Activated CD4-positive, alpha-beta T cell treated with anti-CD3 and anti-CD28 coated beads, Interleukin-2, amount 50 U/mL, for 1 hour (primary cell): Measurements from ENCODE around the gene GSTP1.
"Not testable (repeated sequence)": the region's sequence is repeated elsewhere in the genome, so short reads cannot be mapped to it uniquely, and the experiment has no call there.

Experiments used
- DNase-seq: peaks from one replicate; pipeline ENCODE4 v3.0.0-alpha.2; 2020

The GSTP1 gene

DNA sequence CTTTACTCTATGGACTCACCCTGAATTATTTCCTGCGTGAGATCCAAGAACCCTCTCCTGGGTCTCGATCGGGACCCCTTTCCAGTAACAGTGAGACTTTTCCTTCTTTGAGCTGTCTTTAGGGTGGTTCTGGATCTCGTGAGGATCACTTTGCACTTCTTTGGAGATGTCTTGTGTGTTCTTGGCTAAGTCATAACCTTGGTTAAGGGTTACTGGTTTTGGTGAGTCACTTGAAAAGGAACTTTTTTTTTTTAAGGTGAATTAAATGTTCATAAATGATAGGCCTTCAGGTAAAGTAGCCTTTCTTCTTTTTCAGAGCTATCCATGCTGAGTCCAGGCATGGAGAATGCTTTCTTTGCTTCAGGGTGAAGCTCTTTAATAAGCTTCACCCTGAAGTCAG lies 19.4 kb upstream of the GSTP1 start:
- no peak for DNase-seq

DNA sequence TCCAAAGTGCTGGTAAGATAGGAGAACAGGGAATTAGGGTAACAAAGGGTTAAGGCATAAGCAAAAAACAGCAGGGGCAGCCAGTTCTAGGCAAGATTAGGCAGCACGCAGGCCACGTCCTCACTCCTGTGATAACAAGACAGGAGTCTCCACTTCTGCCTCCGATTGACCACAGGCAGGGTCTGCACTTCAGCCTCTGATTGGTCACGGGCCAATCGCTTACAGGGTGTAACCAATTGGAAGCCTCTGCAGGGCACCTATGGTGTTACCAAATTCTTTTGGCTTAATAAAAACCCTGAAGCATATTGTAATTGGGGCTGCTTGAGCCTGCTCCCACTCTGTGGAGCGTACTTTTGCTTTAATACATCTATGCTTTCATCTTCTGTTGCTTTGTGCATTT lies 12.2 kb upstream of the GSTP1 start:
- DNase-seq = no peak

DNA sequence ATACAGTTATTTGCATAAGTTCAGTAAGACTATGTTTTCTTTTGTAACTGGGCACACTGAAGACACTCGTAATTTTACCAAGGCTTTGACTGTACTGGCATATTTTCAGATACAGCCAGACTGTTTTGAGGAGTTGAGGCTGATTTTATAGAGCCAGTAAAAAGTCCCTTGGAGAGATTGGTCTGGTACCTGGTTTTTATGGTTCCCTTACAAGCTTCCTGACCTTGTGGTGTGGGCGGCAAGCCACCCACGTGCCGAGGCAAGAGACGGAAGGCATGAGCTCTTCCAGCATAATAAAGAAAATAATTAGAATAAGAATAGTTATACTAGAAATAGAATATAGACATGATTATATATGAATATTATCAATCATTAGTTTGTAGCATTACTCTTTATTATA lies 11.3 kb upstream of the GSTP1 start:
- DNase-seq = no peak

DNA sequence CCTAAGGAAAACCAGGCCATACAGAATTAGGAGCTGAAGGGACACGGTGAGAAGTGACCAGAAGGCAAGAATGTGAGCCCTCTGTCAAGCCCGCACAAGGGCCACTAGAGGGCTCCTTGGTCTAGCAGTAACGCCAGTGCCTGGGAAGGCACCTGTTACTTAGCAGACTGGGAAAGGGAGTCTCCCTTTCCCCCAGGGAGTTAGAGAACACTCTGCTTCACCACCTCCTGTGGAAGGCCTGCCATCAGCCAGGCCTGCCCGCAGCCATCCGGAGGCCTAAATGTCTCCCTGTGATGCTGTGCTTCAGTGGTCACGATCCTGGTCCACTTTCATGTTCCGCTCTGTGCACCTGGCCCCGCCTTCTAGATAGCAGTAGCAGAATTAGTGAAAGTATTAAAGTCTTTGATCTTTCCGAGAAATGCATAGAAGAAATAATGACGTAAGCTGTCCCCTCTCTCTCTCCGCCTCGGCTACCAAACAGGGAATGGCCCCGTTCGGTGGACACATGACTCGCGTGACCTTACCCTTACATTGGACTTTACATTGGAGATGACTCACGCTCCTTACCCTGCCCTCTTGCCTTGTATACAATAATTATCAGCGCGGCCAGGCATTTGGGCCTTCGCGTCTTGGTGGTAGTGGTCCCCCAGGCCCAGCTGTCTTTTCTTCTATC lies 10.7 kb upstream of the GSTP1 start:
- DNase-seq = no peak

DNA sequence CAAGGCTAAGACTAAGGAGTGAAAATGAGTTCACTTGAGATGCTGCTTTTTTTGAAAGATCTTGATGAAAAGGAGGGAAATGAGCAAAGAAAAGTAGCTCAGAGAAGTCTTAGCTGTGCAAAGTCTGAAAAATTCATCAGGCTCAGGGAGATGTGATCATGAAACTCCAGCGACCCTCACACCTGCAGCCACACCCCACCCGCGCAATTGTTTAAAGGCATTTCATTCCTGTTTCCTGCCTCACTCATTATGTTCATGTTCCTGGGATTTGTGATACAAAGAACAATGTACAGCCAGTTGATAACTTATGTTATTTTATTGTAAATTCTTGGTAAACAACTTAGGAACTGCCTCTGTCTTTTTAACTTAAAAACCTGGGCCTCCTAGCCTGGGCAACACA lies 8.7 kb upstream of the GSTP1 start:
- DNase-seq = no peak

DNA sequence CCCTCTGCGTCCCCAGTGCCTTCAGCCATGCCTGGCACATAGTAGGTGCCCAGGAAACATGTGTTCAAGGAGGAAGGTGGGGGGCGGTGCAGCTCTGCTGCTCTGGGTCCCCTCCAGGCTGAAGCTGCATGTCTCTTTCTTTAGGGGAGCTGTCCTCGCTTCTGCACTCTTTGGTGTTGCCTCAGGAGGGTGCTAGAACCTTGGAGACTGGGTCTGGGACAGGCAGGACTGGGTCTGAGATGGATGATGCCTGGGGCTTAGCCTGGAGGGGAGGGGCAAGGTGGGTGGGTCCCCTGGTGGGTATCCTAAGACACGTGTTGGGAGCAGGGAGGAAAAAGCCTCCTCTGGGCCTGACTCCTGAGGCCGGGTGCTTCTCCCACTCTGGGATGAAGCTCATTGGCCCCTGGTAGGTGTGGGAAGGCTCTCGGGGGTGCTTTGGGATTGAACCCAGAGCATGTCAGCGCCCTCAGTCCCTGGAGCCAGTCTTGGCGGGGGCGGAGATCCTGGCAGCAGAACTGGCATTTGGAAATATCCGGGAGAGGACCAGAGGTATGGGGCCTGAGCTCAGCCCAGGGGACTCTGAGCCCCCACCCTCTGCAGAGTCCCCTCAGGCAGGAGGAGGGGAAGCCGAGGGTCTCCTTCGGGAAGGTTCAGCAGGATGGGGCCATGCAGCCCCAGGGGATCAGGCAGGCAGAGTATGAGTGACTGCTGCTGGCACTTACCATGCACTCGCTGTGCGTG lies 6.7 kb upstream of the GSTP1 start:
- DNase-seq = no peak

DNA sequence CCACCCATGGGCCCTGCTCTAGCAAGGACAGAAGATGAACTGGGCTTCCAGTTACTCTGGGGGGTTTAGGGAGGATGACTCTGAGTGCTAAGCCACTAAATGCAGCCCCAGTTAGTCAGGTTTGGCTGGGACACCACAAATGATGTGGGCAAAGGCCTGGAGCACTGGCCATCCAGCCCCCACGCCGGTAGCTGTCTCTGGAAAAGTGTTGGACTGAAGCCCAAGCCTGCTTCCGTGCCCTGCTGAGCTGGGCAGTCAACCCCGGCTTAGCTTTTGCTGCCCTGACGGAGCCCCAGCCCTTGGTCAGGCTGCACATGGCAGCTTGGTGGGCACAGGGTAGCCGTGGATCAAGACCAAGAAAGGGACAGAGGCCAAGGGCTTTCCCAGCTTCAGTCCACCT lies 5.7 kb upstream of the GSTP1 start:
- no peak for DNase-seq

DNA sequence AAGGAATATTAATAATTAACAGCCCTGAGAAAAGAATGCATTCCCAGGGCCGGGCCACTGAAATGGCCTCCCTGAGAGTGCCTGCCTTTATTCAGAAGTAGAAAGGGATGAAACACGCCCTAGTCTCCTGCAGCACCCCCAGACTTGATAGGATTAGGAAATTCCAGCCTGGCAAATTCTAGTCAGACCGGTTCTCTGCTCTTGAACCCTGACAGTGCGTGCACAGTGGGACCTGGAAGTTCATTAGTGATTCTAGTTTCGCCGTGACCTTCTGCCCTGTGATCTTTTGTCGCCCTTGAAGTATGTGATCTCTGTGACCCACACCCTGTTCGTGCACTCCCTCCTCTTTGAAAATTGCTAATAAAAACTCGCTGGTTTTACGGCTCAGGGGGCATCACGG lies 2.1 kb upstream of the GSTP1 start:
- no peak for DNase-seq

DNA sequence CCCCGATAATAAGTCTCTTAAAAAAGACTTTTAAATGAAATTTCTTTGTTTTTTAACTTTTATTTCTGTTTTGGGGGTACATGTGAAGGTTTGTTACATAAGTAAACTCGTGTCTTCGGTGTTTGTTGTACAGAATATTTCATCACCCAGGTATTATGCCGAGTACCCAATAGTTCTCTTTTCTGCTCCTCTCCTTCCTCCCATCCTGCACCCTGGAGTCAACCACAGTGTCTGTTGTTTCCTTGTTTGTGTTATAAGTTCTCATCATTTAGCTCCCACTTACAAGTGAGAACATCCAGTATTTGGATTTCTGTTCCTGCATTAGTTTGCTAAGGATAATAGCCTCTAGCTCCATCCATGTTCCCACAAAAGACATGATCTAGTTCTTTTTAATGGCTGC lies 1.6 kb upstream of the GSTP1 start:
- no peak for DNase-seq

DNA sequence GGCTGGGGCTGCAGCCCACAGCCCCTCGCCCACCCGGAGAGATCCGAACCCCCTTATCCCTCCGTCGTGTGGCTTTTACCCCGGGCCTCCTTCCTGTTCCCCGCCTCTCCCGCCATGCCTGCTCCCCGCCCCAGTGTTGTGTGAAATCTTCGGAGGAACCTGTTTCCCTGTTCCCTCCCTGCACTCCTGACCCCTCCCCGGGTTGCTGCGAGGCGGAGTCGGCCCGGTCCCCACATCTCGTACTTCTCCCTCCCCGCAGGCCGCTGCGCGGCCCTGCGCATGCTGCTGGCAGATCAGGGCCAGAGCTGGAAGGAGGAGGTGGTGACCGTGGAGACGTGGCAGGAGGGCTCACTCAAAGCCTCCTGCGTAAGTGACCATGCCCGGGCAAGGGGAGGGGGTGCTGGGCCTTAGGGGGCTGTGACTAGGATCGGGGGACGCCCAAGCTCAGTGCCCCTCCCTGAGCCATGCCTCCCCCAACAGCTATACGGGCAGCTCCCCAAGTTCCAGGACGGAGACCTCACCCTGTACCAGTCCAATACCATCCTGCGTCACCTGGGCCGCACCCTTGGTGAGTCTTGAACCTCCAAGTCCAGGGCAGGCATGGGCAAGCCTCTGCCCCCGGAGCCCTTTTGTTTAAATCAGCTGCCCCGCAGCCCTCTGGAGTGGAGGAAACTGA lies 731 bp downstream of the GSTP1 start:
- peak; percentile 20 for DNase-seq

DNA sequence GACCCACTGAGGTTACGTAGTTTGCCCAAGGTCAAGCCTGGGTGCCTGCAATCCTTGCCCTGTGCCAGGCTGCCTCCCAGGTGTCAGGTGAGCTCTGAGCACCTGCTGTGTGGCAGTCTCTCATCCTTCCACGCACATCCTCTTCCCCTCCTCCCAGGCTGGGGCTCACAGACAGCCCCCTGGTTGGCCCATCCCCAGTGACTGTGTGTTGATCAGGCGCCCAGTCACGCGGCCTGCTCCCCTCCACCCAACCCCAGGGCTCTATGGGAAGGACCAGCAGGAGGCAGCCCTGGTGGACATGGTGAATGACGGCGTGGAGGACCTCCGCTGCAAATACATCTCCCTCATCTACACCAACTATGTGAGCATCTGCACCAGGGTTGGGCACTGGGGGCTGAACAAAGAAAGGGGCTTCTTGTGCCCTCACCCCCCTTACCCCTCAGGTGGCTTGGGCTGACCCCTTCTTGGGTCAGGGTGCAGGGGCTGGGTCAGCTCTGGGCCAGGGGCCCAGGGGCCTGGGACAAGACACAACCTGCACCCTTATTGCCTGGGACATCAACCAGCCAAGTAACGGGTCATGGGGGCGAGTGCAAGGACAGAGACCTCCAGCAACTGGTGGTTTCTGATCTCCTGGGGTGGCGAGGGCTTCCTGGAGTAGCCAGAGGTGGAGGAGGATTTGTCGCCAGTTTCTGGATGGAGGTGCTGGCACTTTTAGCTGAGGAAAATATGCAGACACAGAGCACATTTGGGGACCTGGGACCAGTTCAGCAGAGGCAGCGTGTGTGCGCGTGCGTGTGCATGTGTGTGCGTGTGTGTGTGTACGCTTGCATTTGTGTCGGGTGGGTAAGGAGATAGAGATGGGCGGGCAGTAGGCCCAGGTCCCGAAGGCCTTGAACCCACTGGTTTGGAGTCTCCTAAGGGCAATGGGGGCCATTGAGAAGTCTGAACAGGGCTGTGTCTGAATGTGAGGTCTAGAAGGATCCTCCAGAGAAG lies 1.6 kb downstream of the GSTP1 start:
- DNase-seq = no peak

DNA sequence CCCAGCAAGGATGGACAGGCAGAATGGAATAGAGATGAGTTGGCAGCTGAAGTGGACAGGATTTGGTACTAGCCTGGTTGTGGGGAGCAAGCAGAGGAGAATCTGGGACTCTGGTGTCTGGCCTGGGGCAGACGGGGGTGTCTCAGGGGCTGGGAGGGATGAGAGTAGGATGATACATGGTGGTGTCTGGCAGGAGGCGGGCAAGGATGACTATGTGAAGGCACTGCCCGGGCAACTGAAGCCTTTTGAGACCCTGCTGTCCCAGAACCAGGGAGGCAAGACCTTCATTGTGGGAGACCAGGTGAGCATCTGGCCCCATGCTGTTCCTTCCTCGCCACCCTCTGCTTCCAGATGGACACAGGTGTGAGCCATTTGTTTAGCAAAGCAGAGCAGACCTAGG lies 2.3 kb downstream of the GSTP1 start:
- DNase-seq = no peak

DNA sequence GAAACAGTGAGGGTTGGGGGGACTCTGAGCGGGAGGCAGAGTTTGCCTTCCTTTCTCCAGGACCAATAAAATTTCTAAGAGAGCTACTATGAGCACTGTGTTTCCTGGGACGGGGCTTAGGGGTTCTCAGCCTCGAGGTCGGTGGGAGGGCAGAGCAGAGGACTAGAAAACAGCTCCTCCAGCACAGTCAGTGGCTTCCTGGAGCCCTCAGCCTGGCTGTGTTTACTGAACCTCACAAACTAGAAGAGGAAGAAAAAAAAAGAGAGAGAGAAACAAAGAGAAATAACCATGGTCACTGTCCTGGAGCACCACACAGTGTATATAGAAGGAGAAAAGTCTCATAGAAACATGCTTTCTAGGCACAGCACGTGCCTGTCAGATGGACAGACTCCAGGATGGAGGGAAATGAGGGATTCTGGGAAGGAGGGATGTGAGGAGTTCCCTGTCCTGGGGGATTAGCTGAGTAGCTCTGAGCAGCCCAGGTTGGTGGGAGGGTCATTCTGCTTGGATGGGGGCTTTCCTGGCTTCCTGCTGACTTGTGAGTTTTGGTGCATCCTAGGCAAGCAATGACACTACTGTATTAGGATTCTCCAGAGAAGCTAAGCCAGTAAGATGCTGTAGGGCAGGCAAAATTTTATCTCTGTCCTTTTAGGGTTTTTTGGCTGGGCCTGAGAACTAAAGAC lies 3.1 kb downstream of the GSTP1 start:
- no peak for DNase-seq

DNA sequence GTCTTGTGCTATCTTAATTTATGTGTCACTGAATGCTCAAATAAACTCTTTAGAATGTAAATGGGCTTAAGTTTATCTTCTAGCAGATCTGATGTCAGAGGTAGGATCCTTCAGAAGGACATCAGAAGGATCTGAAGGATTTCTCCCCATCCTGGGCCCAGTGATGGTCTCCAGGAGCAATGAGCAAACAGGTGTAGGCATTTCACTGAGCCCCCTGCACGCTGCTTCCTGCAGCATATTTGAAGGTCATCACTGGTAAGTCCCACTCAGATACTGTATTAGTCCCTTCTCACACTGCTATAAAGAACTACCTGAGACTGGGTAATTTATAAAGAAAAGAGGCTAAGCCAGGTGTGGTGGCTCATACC lies 4.5 kb downstream of the GSTP1 start:
- DNase-seq = no peak

DNA sequence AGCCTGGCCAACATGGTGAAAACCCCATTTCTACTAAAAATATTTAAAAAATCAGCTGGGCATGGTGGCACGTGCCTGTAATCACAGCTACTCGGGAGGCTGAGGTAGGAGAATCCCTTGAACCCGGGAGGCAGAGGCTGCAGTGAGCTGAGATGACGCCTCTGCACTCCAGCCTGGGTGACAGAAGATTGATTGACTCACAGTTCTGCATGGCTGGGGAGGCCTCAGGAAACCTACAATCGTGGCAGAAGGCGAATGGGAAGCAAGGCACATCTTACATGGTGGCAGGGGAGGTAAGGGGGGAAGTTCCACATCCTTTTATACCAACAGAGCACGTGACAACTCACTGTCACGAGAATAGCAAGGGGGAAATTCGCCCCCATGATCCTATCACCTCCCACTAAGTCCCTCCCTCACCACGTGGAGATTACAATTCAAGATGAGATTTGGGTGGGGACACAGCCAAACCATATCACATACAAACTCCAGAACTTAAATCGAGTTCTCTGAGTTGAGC lies 5.3 kb downstream of the GSTP1 start:
- DNase-seq = not testable (repeated sequence)

DNA sequence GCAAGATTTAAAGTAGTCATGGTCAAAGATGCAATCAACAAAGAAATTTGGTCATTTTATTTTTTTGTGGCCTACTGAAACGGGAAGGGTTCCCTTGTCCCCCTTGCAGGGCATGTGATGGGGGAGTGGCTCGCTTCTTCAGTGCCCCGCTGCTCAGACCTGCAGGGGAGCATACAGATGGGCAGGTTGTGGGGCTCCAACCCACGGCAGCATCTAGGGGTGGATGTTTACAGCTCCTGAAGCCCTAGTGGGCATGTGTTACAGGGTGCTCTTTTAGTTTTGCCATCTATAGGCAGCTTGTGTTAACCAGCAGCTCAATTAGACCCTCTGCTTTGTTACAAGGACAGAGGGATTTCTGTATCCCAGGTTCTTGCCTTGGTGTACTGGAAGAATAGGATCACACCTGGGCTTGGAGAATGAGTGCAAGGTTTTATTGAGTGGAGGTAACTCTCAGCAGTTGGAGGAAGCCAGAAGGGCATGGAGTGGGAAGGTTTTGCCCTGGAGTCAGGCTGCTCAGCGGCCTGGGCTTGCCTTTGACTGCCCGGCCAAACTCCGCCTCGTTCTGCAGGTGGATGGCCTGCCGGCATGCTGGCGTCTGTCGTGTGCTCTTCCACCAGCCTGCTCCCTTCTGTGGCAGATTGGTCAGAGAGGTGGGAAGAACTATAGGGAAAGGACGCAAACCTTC lies 9.4 kb downstream of the GSTP1 start:
- no peak for DNase-seq

DNA sequence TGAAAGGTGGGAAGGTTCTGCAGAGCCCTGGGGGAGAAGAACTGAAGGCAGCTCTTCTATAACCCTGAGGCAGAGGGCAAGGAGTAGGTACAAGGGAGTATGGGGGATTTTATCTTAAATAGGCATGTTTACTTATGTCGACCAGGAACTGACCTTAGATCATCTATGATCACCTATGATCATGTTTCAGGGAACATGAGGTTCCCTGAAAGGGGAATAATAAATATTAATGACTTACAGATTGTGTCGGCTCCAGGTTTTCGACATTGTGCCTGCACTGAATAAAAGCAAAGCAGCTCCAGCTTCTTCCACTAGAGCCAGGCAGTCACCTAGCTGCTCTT lies 9.9 kb downstream of the GSTP1 start:
- no peak for DNase-seq

DNA sequence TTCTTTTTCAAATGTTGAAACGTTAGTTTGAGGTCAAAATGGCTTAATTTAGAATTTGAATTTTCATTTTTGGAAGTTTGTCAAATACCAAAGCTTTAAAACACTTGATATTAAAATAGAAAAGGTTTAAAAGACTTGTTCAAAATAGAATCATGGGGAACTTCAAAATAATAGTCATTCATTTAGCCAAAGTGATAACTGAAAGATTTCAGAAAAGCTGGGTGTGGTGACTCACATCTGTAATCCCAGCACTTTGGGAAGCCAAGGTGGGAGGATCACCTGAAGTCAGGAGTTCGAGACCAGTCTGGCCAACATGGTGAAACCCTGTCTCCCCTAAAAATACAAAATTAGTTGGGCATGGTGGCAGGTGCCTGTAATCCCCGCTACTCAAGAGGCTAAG lies 10.9 kb downstream of the GSTP1 start:
- no peak for DNase-seq

DNA sequence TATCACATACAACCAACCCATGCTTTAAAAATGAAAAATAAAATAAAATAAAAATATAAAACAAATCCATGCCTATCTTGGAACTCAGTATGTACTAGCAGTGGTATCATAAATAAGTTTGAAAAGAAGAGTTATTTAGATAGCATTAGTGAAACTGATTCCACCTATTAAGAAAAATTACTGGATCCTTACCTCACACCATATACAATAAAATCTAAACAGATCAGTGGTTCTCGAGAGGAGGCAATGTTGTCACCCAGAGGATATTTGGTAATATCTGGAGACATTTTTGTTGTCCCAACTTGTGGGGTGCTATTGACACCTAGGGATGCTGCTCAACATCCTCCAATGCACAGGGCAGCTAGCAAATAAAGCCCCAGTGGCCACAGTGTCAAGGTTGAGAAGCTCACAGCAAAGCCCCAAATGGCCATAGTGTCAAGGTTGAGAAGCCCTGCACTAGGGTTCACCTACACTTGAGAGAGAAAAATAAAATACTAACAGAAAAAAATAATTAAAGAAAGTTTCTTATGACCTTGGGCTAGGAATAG lies 13.2 kb downstream of the GSTP1 start:
- no peak for DNase-seq

DNA sequence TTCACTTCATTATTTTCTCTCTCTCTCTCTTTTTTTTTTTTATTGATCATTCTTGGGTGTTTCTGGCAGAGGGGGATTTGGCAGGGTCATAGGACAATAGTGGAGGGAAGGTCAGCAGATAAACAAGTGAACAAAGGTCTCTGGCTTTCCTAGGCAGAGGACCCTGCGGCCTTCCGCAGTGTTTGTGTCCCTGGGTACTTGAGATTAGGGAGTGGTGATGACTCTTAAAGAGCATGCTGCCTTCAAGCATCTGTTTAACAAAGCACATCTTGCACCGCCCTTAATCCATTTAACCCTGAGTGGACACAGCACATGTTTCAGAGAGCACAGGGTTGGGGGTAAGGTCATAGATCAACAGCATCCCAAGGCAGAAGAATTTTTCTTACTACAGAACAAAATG lies 13.8 kb downstream of the GSTP1 start:
- not testable (repeated sequence) for DNase-seq

DNA sequence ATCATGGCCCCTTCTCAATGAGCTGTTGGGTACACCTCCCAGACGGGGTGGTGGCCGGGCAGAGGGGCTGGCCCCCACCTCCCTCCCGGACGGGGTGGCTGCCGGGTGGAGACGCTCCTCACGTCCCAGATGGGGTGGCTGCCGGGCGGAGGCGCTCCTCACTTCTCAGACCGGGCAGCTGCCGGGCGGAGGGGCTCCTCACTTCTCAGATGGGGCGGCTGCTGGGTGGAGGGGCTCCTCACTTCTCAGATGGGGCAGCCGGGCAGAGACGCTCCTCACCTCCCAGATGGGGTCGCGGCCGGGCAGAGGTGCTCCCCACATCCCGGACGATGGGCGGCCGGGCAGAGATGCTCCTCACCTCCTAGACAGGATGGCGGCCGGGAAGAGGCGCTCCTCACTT lies 14.4 kb downstream of the GSTP1 start:
- DNase-seq = not testable (repeated sequence)
